Measurements from ENCODE around the gene LSP1. TPM values are rescaled to one million over a fixed set of nuclear protein-coding genes. Genes with fewer than 3 reads are reported as not detected.

Gene LSP1
- total and polyA plus RNA-seq, 2 of the 8 experiments (the other 6 are each of a cell fraction or from before 2014, with no cell fraction given): 0.03 TPM; not detected in 1

DNA sequence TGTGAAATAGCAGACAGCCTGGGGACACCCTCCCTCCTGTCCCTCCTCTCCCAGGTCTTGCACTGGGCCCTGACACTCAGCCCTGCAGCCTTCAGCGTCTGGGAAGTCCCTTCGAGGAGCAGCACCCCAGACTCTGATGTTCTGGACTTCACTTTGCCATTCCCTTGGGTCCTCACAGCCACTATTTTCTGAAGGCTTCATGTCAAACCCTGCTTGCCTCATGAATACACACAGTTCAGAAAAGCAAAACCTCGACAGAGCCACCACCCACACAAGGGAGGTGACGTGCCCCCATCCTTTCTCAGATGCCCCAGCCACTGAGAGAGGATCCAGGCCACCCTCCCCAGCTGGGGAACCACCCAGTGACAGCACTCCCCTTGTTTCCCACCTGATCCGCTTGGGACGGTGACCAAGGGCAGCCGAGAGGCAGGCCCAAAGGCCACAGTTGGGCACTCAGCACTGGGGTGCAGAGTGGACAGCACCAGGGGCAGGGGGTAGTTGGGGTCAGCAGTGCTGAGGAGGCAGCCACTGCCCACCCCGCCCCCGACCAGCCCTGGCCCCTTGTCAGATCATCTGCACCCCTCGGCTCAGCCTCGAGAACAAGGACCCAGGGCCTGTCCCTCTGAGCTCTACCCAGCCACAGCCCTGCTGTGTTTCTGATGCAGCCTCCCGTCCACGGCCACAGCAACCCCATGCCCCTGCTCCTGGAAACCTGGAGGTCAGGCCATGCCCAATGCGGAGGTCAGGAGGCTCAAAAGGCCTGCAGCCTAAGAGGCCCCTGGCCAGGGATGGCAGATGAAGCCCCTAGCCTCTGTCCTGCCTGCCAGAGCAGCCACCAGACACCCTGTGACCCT lies 63.5 kb downstream of the LSP1 start:
- Histone ChIP-seq H3K27ac (ENCODE audit: low read depth, low read length) (no peak overlapping the region), H3K9me3 (ENCODE audit: insufficient read depth in 2 of 2, low read depth in 1 of 2, low read length in 1 of 2) (no peaks in the 10 kb centered on the region), H3K79me1 (ENCODE audit: low read depth, low read length) (no peaks in the 10 kb centered on the region), H4K20me1 (replicated peaks in 1 of 2; ENCODE audit: control insufficient read depth in 1 of 2, insufficient read depth in 2 of 2, low read length in 2 of 2) (peaks cover 0 to 2% of the 10 kb centered on the region in 2 experiments), H3K4me2 (ENCODE audit: insufficient read depth in 1 of 2, low read depth in 2 of 2, low read length in 2 of 2) (no peak overlapping the region), H3K4ac (replicated peaks; ENCODE audit: insufficient read length, low read depth, low read length) (no peak overlapping the region), H3K14ac (ENCODE audit: insufficient read length) (no peak overlapping the region), H3K56ac (replicated peaks; ENCODE audit: insufficient read length, low read depth, low read length) (no peak overlapping the region), H2AFZ (ENCODE audit: low read length) (no peak overlapping the region), H3K9ac (replicated peaks in 1 of 4; ENCODE audit: extremely low read depth in 1 of 4, low read depth in 3 of 4, low read length in 3 of 4) (no peak overlapping the region), H2BK15ac (ENCODE audit: low read length) (no peak overlapping the region), H3K4me1 (replicated peaks in 1 of 4; ENCODE audit: control insufficient read depth in 3 of 4, insufficient read depth in 4 of 4, low read length in 3 of 4) (peaks cover 0 to 3% (median 3%) of the 10 kb centered on the region in 4 experiments; a peak in 4 of 7 replicates), H2AK5ac (ENCODE audit: low read depth, low read length) (0 out of 2 replicates have a peak overlapping the region, but pooled peaks have one; percentile 39), H3K18ac (ENCODE audit: extremely low read depth, low read length) (no peak overlapping the region), H4K8ac (ENCODE audit: extremely low read depth, insufficient read depth, low read length) (0 out of 2 replicates have a peak overlapping the region, but pooled peaks have one; percentile 74), H3K79me2 (ENCODE audit: control insufficient read depth in 1 of 2, insufficient read depth in 2 of 2, low read length in 2 of 2) (no peaks in the 10 kb centered on the region), H2BK12ac (ENCODE audit: low read depth, low read length) (no peak overlapping the region), H4K91ac (replicated peaks; ENCODE audit: insufficient read length, low read length) (no peak overlapping the region), H2BK5ac (ENCODE audit: low read depth, low read length) (no peak overlapping the region), H3K4me3 (ENCODE audit: extremely low read depth in 1 of 4, insufficient read depth in 2 of 4, low read depth in 3 of 4, low read length in 4 of 4) (no peak overlapping the region), H3K27me3 (replicated peaks in 1 of 4; ENCODE audit: control insufficient read depth in 3 of 4, extremely low read depth in 1 of 4, insufficient read depth in 3 of 4, low read length in 3 of 4) (no peaks in the 10 kb centered on the region), H3K36me3 (ENCODE audit: control insufficient read depth in 2 of 4, insufficient read depth in 4 of 4, low read length in 3 of 4) (no peaks in the 10 kb centered on the region), H2BK120ac (replicated peaks; ENCODE audit: low read depth, low read length) (no peak overlapping the region), H3K23me2 (ENCODE audit: low read depth, low read length) (peaks cover 5% of the 10 kb centered on the region; the same call in 1 of the 2 replicates), H3K23ac (ENCODE audit: insufficient read length) (no peak overlapping the region), H2BK20ac (ENCODE audit: low read length) (no peak overlapping the region), H4K5ac (ENCODE audit: insufficient read length, low read depth, low read length) (no peak overlapping the region)
- no peak for FAIRE-seq
- 87% methylated on average over 8 of the region's 14 CpGs; no CpG with 5 or more reads in 1 of the 2 experiments for WGBS, 2 experiments (ENCODE audit: extremely low coverage in 1 of 2, insufficient coverage in 1 of 2, insufficient read length in 1 of 2, insufficient replicate concordance in 2 of 2, low coverage in 1 of 2, low lambda C conversion rate in 2 of 2, missing lambda C conversion rate in 1 of 2)
- CTCF ChIA-PET (ENCODE audit: partially characterized antibody): interaction anchor here (1.2 to 4.4 kb wide), 18 partner anchors 10 to 264 kb away, joined by 3 to 47 read pairs (median 6); partner anchors contain the start of gene PRR33
- no peak for DNase-seq (ENCODE audit: low read depth in 1 of 2, low spot score in 2 of 2)
- POLR2A ChIA-PET (ENCODE audit: partially characterized antibody): interaction anchor here (0.9 kb wide), 1 partner anchor 32 kb away, joined by 3 read pairs; no protein-coding TSS in a partner anchor
- no peak for TF ChIP-seq CEBPB (IDR thresholded peaks at IDR 0.05; ENCODE audit: low read depth, low read length)
- TF ChIP-seq SRF (IDR thresholded peaks at IDR 0.05; ENCODE audit: low read depth, low read length): no peak
- TF ChIP-seq CTBP2 (IDR thresholded peaks at IDR 0.05; ENCODE audit: borderline replicate concordance, insufficient read depth, insufficient read length, low read length): no peak
- TF ChIP-seq NANOG (IDR thresholded peaks at IDR 0.05; ENCODE audit: insufficient read depth, low read depth, low read length, poor library complexity, severe bottlenecking): no peak
- TF ChIP-seq SP1 (IDR thresholded peaks at IDR 0.05; ENCODE audit: low read depth, low read length): no peak
- no peak for TF ChIP-seq ZNF274 (IDR thresholded peaks at IDR 0.05; ENCODE audit: borderline replicate concordance, extremely low read depth, low read length)
- TF ChIP-seq TEAD4 (IDR thresholded peaks at IDR 0.05; ENCODE audit: low read depth, low read length): no peak
- TF ChIP-seq CHD1 (IDR thresholded peaks at IDR 0.05; ENCODE audit: low read depth, low read length): no peak
- TF ChIP-seq CBX5 (IDR thresholded peaks at IDR 0.05; ENCODE audit: low read depth, low read length): no peak
- TF ChIP-seq RFX5 (IDR thresholded peaks at IDR 0.05; ENCODE audit: borderline replicate concordance, low read depth, low read length): no peak
- TF ChIP-seq POLR2AphosphoS5 (IDR thresholded peaks at IDR 0.05; ENCODE audit: low read depth, low read length): no peak
- no peak for TF ChIP-seq SP2 (IDR thresholded peaks at IDR 0.05; ENCODE audit: low read length)
- no peak for TF ChIP-seq JUN (IDR thresholded peaks at IDR 0.05; ENCODE audit: low read depth, low read length)

Measured in H1 (cell line).